K562 (cell line): Measurements from ENCODE around the gene KDM2B. TPM values are rescaled to one million over a fixed set of nuclear protein-coding genes. Genes with fewer than 3 reads are reported as not detected.

Experiments
- ATAC-seq: fragments of 200-7000 bp; cut with Tn5 transposase; 3 replicates; pipeline ENCODE4 v1.9.1; 2020; ENCODE audit warnings: moderate library complexity
- BruUV-seq: library from RNA; stranded (reverse); fragments of 400-500 nt; replicated peaks from 2 replicates; lab custom pipeline; 2021; lab: Mats Ljungman, UMichigan
- CTCF ChIA-PET: fragments of 300-600 bp; formaldehyde crosslinking; extraction: SDS; loops from one replicate; lab custom pipeline; 2021; ENCODE audit warnings: low intra/inter-chr PET ratio; lab: Yijun Ruan, JAX
- POLR2A ChIA-PET: fragments of 300-600, 350-650 bp; sonication (Branson Sonifier 250); formaldehyde crosslinking; extraction: SDS; loops from one replicate; lab custom pipeline; 2021; ENCODE audit warnings: antibody characterized with exemption, inconsistent platforms; lab: Yijun Ruan, JAX
- DNase-seq, 4 experiments: peaks; one replicate each; pipeline versions ENCODE4 v3.0.0 to v3.0.0-alpha.2; 2011 to 2018; ENCODE audit warnings: low spot score in 3 of 4, mixed read lengths in 3 of 4; ENCODE audit errors: extremely low read depth in 1 of 4
- FAIRE-seq: peaks from 2 replicates; lab custom pipeline; 2011; peaks lifted over from hg19 to GRCh38; lab: Jason Lieb, UNC
- H2AFZ ChIP-seq: 2 replicates; pipeline ENCODE4 v1.6.0; 2011; ENCODE audit warnings: low read depth, low read length, control low read depth, inconsistent platforms
- H3K27ac ChIP-seq: fragments of 200-600 bp; 3 replicates; pipeline ENCODE4 v1.8.0; 2011; ENCODE audit warnings: low read depth, mild to moderate bottlenecking, control low read depth, inconsistent platforms, low read length, moderate library complexity, mixed read lengths; ENCODE audit errors: extremely low read depth
- H3K27me3 ChIP-seq, 2 experiments: fragments of 300-600 bp in 1 of 2; 2 replicates in 1 of 2; 3 replicates in 1 of 2; pipeline versions ENCODE4 v1.6.0 to v1.8.0; 2011; ENCODE audit warnings: inconsistent platforms in 2 of 2, low read length in 2 of 2, mild to moderate bottlenecking in 1 of 2, mixed read lengths in 1 of 2, moderate library complexity in 1 of 2; ENCODE audit not compliant: control insufficient read depth in 2 of 2, insufficient read depth in 2 of 2
- H3K36me3 ChIP-seq: fragments of 300-600 bp; 3 replicates; pipeline ENCODE4 v1.8.0; 2011; ENCODE audit warnings: mild to moderate bottlenecking, low read length, inconsistent platforms; ENCODE audit not compliant: control insufficient read depth, insufficient read depth
- H3K4me1 ChIP-seq, 2 experiments: fragments of 200-600 bp in 1 of 2; replicated peaks in 1 of 2; 2 replicates in 1 of 2; 3 replicates in 1 of 2; pipeline versions ENCODE4 v1.5.1 to v1.8.0; 2011; ENCODE audit warnings: inconsistent platforms in 2 of 2, low read length in 2 of 2, mild to moderate bottlenecking in 1 of 2, mixed read lengths in 1 of 2, moderate library complexity in 1 of 2; ENCODE audit not compliant: control insufficient read depth in 2 of 2, insufficient read depth in 2 of 2
- H3K4me2 ChIP-seq: 2 replicates; pipeline ENCODE4 v1.6.1; 2011; ENCODE audit warnings: low read length, control low read depth, inconsistent platforms, mixed read lengths; ENCODE audit not compliant: insufficient read depth
- H3K4me3 ChIP-seq: fragments of 200-600 bp; sonication (generic), shearing (Covaris generic); 2 replicates; pipeline ENCODE4 v1.5.1; 2016; ENCODE audit warnings: control low read depth, inconsistent platforms
- H3K79me2 ChIP-seq: fragments of 200-600 bp; 3 replicates; pipeline ENCODE4 v1.8.0; 2011; ENCODE audit warnings: low read length, inconsistent platforms; ENCODE audit not compliant: control insufficient read depth, insufficient read depth
- H3K9ac ChIP-seq, 2 experiments: 2 replicates each; pipeline versions ENCODE4 v1.6.0 to v1.6.1; 2011; ENCODE audit warnings: low read depth in 2 of 2, low read length in 2 of 2, control low read depth in 1 of 2, inconsistent platforms in 1 of 2, mild to moderate bottlenecking in 1 of 2, mixed read lengths in 1 of 2; ENCODE audit not compliant: insufficient read depth in 1 of 2
- H3K9me1 ChIP-seq: one replicate; pipeline ENCODE4 v1.6.0; 2011; ENCODE audit warnings: inconsistent platforms, mild to moderate bottlenecking, low read length, moderate library complexity; ENCODE audit not compliant: control insufficient read depth, insufficient read depth
- H3K9me3 ChIP-seq: replicated peaks from 2 replicates; pipeline ENCODE4 v1.5.1; 2011; ENCODE audit warnings: low read depth, low read length, inconsistent platforms; ENCODE audit not compliant: control insufficient read depth, insufficient read depth
- H4K20me1 ChIP-seq: replicated peaks from 2 replicates; pipeline ENCODE4 v1.6.1; 2011; ENCODE audit warnings: low read length, inconsistent platforms, mixed read lengths; ENCODE audit not compliant: control insufficient read depth, insufficient read depth
- ATF1 ChIP-seq, 2 experiments: fragments of 450-650 bp in 1 of 2; IDR thresholded peaks; 2 replicates each; pipeline ENCODE4 v1.6.1; 2016; ENCODE audit warnings: missing compliant biosample characterization in 1 of 2, missing genetic modification characterization in 1 of 2
- MCM5 ChIP-seq: fragments of 450-650 bp; IDR thresholded peaks from 2 replicates; pipeline ENCODE4 v1.6.1; 2016; ENCODE audit warnings: low read depth
- PATZ1 ChIP-seq: fragments of 250-450 bp; sonication (Bioruptor Pico); IDR thresholded peaks from 2 replicates; pipeline ENCODE4 v1.5.0; 2020; ENCODE audit warnings: mild to moderate bottlenecking, borderline replicate concordance
- WGBS: fragments of 100-300 bp; shearing (Covaris generic); methylation state at CpG from one replicate; pipeline ENCODE4 v1.1.6; 2016; ENCODE audit warnings: low coverage, mixed read lengths; ENCODE audit not compliant: insufficient coverage; ENCODE audit errors: missing lambda C conversion rate; 5-methylcytosine and 5-hydroxymethylcytosine counted together
- in situ Hi-C: fragments of 300-500 bp; cut with MboI; formaldehyde crosslinking; loops from 4 replicates; pipeline ENCODE4 v1.15.0; 2018; ENCODE audit warnings: inconsistent platforms, mixed read lengths
- intact Hi-C: fragments of 100-400 bp; cut with micrococcal nuclease; formaldehyde crosslinking; loops from 2 replicates; pipeline ENCODE4 v1.14.2; 2022
- polyA plus RNA-seq, 8 experiments: library from polyadenylated mRNA; depleted of rRNA in 4 of 8; stranded (reverse) in 5 of 8; unstranded in 3 of 8; fragments of >200 nt; fragmentation: Nextera tagmentation in 2 of 8; fragmentation: Illumina TruSeq in 1 of 8; extraction: Ambion mirVana in 2 of 8; extraction: Trizol in 1 of 8; gene quantifications; 2 replicates each; pipeline versions ENCODE4 v1.2.1 to v1.2.3, GENCODE V29; 2011 to 2014; ENCODE audit warnings: inconsistent platforms in 1 of 8, missing spikeins in 1 of 8
- total RNA-seq, 7 experiments: library from RNA; depleted of rRNA in 6 of 7; stranded (reverse); fragments of >200 nt in 6 of 7; fragmentation: Illumina TruSeq in 2 of 7; extraction: Trizol in 2 of 7; gene quantifications; 2 replicates each; pipeline versions ENCODE4 v1.2.1 to v1.2.3, GENCODE V29; 2011 to 2021; ENCODE audit warnings: low replicate concordance in 1 of 7

Gene KDM2B
- total and polyA plus RNA-seq, 9 of the 15 experiments (the other 6 are each of a cell fraction or from before 2014, with no cell fraction given): 7.4 to 50.5 (median 22.5) TPM

GRCh38 chr12:121600702-121601336 lies 20.0 kb upstream of the KDM2B start:
- intact Hi-C loops: no loop called here
- CTCF ChIA-PET: no interaction called here

More at GRCh38 chr12:121600702-121601336, 20.0 kb upstream of the KDM2B start:
- Histone ChIP-seq H3K36me3 (no peaks in the 10 kb centered on the region), H3K9me1 (no peaks in the 10 kb centered on the region), H3K79me2 (no peaks in the 10 kb centered on the region), H3K9ac (no peak overlapping the region), H3K4me2 (no peak overlapping the region), H4K20me1 (no peaks in the 10 kb centered on the region), H3K4me1 (peaks cover 0 to 6% of the 10 kb centered on the region in 2 experiments; a peak in 2 of 5 replicates), H2AFZ (no peak overlapping the region), H3K9me3 (no peaks in the 10 kb centered on the region), H3K27me3 (no peaks in the 10 kb centered on the region), H3K27ac (no peak overlapping the region), H3K4me3 (no peak overlapping the region)
- POLR2A ChIA-PET: interaction anchor here (0.6 to 1.0 kb wide), 4 partner anchors 20 to 625 kb away, joined by 3 to 5 read pairs (median 3); no protein-coding TSS in a partner anchor
- no peak for FAIRE-seq
- in situ Hi-C loops: no loop called here
- no peak for ATAC-seq
- BruUV-seq: no TSS peak
- WGBS: 70% methylated on average over 6 of the region's 6 CpGs
- TF ChIP-seq ATF1 (CRISPR knock-in tag; IDR thresholded peaks at IDR 0.05) (no peak), ATF1 (tag; IDR thresholded peaks at IDR 0.05) (no peak), MCM5 (no peak), PATZ1 (CRISPR knock-in tag) (no peak)
- DNase-seq: no peak
